Activated CD8-positive, alpha-beta memory T cell treated with anti-CD3 and anti-CD28 coated beads, Interleukin-2, amount 10 ng/mL, durations not matched to agents 7 days and 5 days (primary cell): ENCODE data around the gene PCSK6. TPM values are rescaled to one million over a fixed set of nuclear protein-coding genes. Genes with fewer than 3 reads are reported as not detected.

ENCODE experiments used
- ATAC-seq: fragments of 150-1000 bp; cut with Tn5 transposase; one replicate; pipeline ENCODE4 v1.10.0; 2021; ENCODE audit warnings: moderate library complexity
- CTCF ChIA-PET: fragments of 350-600 bp; sonication (Branson Sonifier 250); formaldehyde crosslinking; loops from one replicate; lab custom pipeline; 2021; ENCODE audit warnings: antibody characterized with exemption; lab: Charles Lee
- DNase-seq: peaks from one replicate; pipeline ENCODE4 v3.0.0-alpha.2; 2020
- H3K27ac Mint-ChIP-seq: one replicate; pipeline ENCODE4 v1.8.0; 2021; ENCODE audit warnings: mild to moderate bottlenecking, mixed read lengths
- H3K27me3 Mint-ChIP-seq: one replicate; pipeline ENCODE4 v1.8.0; 2021; ENCODE audit warnings: mixed read lengths
- H3K36me3 Mint-ChIP-seq: one replicate; pipeline ENCODE4 v1.8.0; 2021; ENCODE audit warnings: mild to moderate bottlenecking, mixed read lengths
- H3K4me1 Mint-ChIP-seq: one replicate; pipeline ENCODE4 v1.8.0; 2021; ENCODE audit warnings: mixed read lengths
- H3K4me3 Mint-ChIP-seq: one replicate; pipeline ENCODE4 v1.8.0; 2021; ENCODE audit warnings: mild to moderate bottlenecking, moderate library complexity, mixed read lengths
- H3K9me3 Mint-ChIP-seq: one replicate; pipeline ENCODE4 v1.8.0; 2022; ENCODE audit warnings: low read depth, mixed read lengths
- total RNA-seq, 2 experiments: library from RNA; stranded (reverse); gene quantifications; one replicate each; pipeline ENCODE4 v1.2.3, GENCODE V29; 2021

Gene PCSK6
- total RNA-seq, 2 experiments from 2014 or later = 0.44 to 1.5 TPM

- Mint-ChIP-seq H3K9me3 (no peaks in the 10 kb centered on the region), H3K4me3 (no peak overlapping the region), H3K27me3 (peaks cover 23% of the 10 kb centered on the region), H3K4me1 (peaks cover 5% of the 10 kb centered on the region), H3K36me3 (no peaks in the 10 kb centered on the region), H3K27ac (no peak overlapping the region)
- ATAC-seq (no peak), DNase-seq (no peak)
- CTCF ChIA-PET = no interaction called here
These were observed 36.1 kb downstream of the PCSK6 start for GRCh38 chr15:101453123-101454120.

- CTCF ChIA-PET = no interaction called here
- Mint-ChIP-seq H3K27ac (no peak overlapping the region), H3K36me3 (no peaks in the 10 kb centered on the region), H3K27me3 (peaks cover 23% of the 10 kb centered on the region), H3K4me3 (no peak overlapping the region), H3K9me3 (no peaks in the 10 kb centered on the region), H3K4me1 (peaks cover 5% of the 10 kb centered on the region)
- ATAC-seq (no peak), DNase-seq (no peak)
These were observed 36.9 kb downstream of the PCSK6 start for GRCh38 chr15:101452572-101452971.

- no peaks in the 10 kb centered on the region for H3K36me3 Mint-ChIP-seq
- no peak overlapping the region for H3K27ac Mint-ChIP-seq
- DNase-seq = no peak
- no peak overlapping the region for H3K4me3 Mint-ChIP-seq
- no peaks in the 10 kb centered on the region for H3K9me3 Mint-ChIP-seq
- CTCF ChIA-PET = no interaction called here
- H3K4me1 Mint-ChIP-seq = peaks cover 5% of the 10 kb centered on the region
- peaks cover 23% of the 10 kb centered on the region for H3K27me3 Mint-ChIP-seq
- ATAC-seq = no peak
These were observed 37.7 kb downstream of the PCSK6 start for GRCh38 chr15:101451846-101452245.

GRCh38 chr15:101451266-101451799, 38.2 kb downstream of the PCSK6 start:
- H3K4me1 Mint-ChIP-seq = peaks cover 5% of the 10 kb centered on the region
- H3K36me3 Mint-ChIP-seq = no peaks in the 10 kb centered on the region
- DNase-seq = no peak
- H3K27ac Mint-ChIP-seq = no peak overlapping the region
- no peak overlapping the region for H3K4me3 Mint-ChIP-seq
- H3K27me3 Mint-ChIP-seq = peaks cover 23% of the 10 kb centered on the region
- H3K9me3 Mint-ChIP-seq = no peaks in the 10 kb centered on the region
- CTCF ChIA-PET = no interaction called here
- ATAC-seq = no peak

- H3K9me3 Mint-ChIP-seq = no peaks in the 10 kb centered on the region
- H3K27ac Mint-ChIP-seq = no peak overlapping the region
- H3K36me3 Mint-ChIP-seq = no peaks in the 10 kb centered on the region
- H3K4me1 Mint-ChIP-seq = peaks cover 5% of the 10 kb centered on the region
- no peak overlapping the region for H3K4me3 Mint-ChIP-seq
- no peak for ATAC-seq
- no peak for DNase-seq
- H3K27me3 Mint-ChIP-seq = peaks cover 23% of the 10 kb centered on the region
- CTCF ChIA-PET = no interaction called here
These were observed 38.9 kb downstream of the PCSK6 start for GRCh38 chr15:101450403-101451265.

GRCh38 chr15:101449471-101450402, 39.8 kb downstream of the PCSK6 start:
- CTCF ChIA-PET = no interaction called here
- DNase-seq (no peak), ATAC-seq (no peak)
- H3K36me3 Mint-ChIP-seq = no peaks in the 10 kb centered on the region
- H3K4me3 Mint-ChIP-seq = no peak overlapping the region
- no peaks in the 10 kb centered on the region for H3K4me1 Mint-ChIP-seq
- no peaks in the 10 kb centered on the region for H3K9me3 Mint-ChIP-seq
- peaks cover 25% of the 10 kb centered on the region for H3K27me3 Mint-ChIP-seq
- no peak overlapping the region for H3K27ac Mint-ChIP-seq

- no peaks in the 10 kb centered on the region for H3K4me1 Mint-ChIP-seq
- DNase-seq = no peak
- H3K9me3 Mint-ChIP-seq = no peaks in the 10 kb centered on the region
- H3K27me3 Mint-ChIP-seq = peaks cover 27% of the 10 kb centered on the region
- ATAC-seq = no peak
- no peak overlapping the region for H3K27ac Mint-ChIP-seq
- CTCF ChIA-PET = no interaction called here
- H3K4me3 Mint-ChIP-seq = no peak overlapping the region
- no peaks in the 10 kb centered on the region for H3K36me3 Mint-ChIP-seq
These were observed 41.2 kb downstream of the PCSK6 start for GRCh38 chr15:101448336-101448735.

GRCh38 chr15:101447561-101448071, 41.9 kb downstream of the PCSK6 start:
- no peaks in the 10 kb centered on the region for H3K9me3 Mint-ChIP-seq
- H3K36me3 Mint-ChIP-seq = no peaks in the 10 kb centered on the region
- H3K27me3 Mint-ChIP-seq = peaks cover 29% of the 10 kb centered on the region
- ATAC-seq = no peak
- CTCF ChIA-PET = no interaction called here
- no peak overlapping the region for H3K27ac Mint-ChIP-seq
- H3K4me3 Mint-ChIP-seq = no peak overlapping the region
- no peak for DNase-seq
- H3K4me1 Mint-ChIP-seq = no peaks in the 10 kb centered on the region

- no peak overlapping the region for H3K4me3 Mint-ChIP-seq
- CTCF ChIA-PET = no interaction called here
- H3K4me1 Mint-ChIP-seq = no peaks in the 10 kb centered on the region
- H3K36me3 Mint-ChIP-seq = no peaks in the 10 kb centered on the region
- H3K27ac Mint-ChIP-seq = no peak overlapping the region
- DNase-seq (no peak), ATAC-seq (no peak)
- H3K27me3 Mint-ChIP-seq = peaks cover 25% of the 10 kb centered on the region
- no peaks in the 10 kb centered on the region for H3K9me3 Mint-ChIP-seq
These were observed 42.4 kb downstream of the PCSK6 start for GRCh38 chr15:101447168-101447533.

GRCh38 chr15:101446518-101447167, 42.9 kb downstream of the PCSK6 start:
- CTCF ChIA-PET = no interaction called here
- H3K36me3 Mint-ChIP-seq = no peaks in the 10 kb centered on the region
- no peak for ATAC-seq
- peaks cover 2% of the 10 kb centered on the region for H3K4me1 Mint-ChIP-seq
- H3K4me3 Mint-ChIP-seq = no peak overlapping the region
- H3K27ac Mint-ChIP-seq = no peak overlapping the region
- DNase-seq = no peak
- H3K27me3 Mint-ChIP-seq = peaks cover 20% of the 10 kb centered on the region
- no peaks in the 10 kb centered on the region for H3K9me3 Mint-ChIP-seq

- H3K4me3 Mint-ChIP-seq = no peak overlapping the region
- DNase-seq (no peak), ATAC-seq (no peak)
- no peaks in the 10 kb centered on the region for H3K9me3 Mint-ChIP-seq
- no peak overlapping the region for H3K27ac Mint-ChIP-seq
- H3K27me3 Mint-ChIP-seq = peaks cover 14% of the 10 kb centered on the region
- CTCF ChIA-PET = no interaction called here
- H3K36me3 Mint-ChIP-seq = no peaks in the 10 kb centered on the region
- H3K4me1 Mint-ChIP-seq = peaks cover 4% of the 10 kb centered on the region
These were observed 43.7 kb downstream of the PCSK6 start for GRCh38 chr15:101445562-101446517.
